Renal cortex interstitium (tissue), 11 donors: ENCODE results near the gene CEACAM4. TPM values are rescaled to one million over a fixed set of nuclear protein-coding genes. Genes with fewer than 3 reads are reported as not detected.
"Not testable (repeated sequence)": the region's sequence is repeated elsewhere in the genome, so short reads cannot be mapped to it uniquely, and the experiment has no call there.

Source experiments
- DNase-seq, 11 donors: peaks; one replicate each; pipeline ENCODE4 v3.0.0-alpha.2; 2013; ENCODE audit warnings: low read depth in 9 of 11, low spot score in 4 of 11; ENCODE audit errors: extremely low read depth in 1 of 11
- polyA plus RNA-seq, 3 donors: library from polyadenylated mRNA; unstranded; fragments of 120-200 nt; gene quantifications; one replicate each; pipeline ENCODE4 v1.2.1, GENCODE V29; 2013; ENCODE audit not compliant: insufficient read length in 3 of 3

CEACAM4 gene
- polyA plus RNA-seq, 3 donors, result 0.12 TPM; not detected in 2

DNA sequence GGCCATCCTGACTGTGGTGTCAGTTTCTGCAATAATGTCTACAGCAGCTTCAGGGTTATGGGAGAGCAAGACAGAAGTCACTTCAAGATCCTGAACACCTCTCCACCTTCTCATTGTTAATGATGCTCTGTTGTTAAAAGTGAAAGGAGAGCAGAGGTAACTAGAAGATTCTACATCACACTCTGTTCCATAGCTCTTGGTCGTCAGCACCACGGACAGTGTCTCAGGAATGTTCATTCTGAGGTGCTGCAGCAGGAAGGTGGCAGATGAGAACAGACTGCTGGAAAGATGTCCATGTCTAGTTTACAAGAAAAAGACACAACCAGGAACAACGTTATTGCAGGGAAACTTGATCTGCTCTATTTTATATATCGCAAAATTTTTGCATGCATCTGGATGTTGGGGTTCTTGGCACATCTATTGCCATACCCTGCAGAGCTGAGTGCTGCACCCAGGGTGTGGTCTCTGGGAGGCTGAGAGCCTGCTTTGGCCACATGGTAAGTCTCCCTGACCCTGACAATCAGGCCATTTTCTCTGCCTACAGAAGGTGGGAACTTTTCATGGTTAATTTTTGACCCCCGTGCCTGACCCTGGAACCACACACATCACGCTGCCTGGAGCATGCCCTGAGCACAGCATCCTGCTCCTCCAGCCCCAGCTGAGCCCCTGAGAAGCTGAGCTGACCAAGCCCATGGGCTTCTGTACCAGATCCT lies 38.2 kb downstream of the CEACAM4 start:
- DNase-seq, result peak in 6 of 11 donors; percentile 29 to 44 (median 38)

DNA sequence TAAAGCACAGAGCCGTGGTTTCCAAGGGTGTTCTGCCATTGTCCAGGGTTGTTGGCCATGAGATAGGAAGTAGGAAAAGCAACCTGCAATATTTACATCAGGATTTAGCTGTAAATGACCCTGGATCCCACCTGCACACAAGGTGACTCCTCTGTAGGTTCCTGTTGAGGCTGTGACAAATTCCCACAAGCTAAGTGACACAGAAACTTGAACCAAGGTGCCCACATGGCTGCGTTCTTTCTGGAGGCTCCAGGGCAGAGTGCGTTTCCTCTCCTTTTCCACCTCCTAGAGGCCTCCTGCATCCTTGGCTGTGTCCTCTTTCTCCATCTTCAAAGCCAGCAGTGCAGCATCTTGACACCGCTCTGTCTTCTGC lies 39.0 kb downstream of the CEACAM4 start:
- no peak for DNase-seq

DNA sequence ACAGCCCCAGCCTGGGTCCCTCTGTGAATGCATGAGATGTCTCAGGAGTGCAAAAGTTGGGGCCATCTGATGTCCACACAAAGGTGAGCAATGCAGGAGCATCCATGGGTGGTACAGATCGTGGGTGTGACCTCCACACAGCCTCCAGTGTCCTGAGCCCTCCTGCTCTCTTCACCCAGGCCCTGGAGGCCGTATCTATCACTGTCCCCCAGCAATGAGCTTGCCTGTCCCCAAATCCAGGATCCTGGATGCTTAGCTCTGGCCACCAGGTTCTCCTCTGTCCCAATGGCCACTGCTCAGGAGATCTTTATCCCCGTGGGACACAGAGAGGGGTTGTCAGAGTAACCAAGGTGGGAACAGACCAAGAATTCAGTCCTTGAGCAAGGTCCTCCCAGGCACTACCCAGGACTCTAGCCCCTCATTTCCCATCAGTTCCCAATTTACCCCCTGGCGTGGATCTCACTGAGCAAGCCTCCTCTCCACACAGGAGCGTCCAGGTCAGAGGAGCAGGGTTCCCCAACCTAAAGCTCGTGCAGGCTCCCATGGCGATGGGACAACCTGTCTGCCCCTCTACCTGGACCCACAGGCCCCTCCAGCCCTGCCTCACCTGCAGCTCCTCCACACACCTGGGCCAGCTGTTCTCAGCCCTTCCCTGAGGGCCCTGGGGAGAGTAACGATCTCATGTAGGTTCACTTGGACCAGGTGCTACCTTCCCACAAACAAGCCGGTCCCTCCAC lies 39.6 kb downstream of the CEACAM4 start:
- DNase-seq, result no peak

DNA sequence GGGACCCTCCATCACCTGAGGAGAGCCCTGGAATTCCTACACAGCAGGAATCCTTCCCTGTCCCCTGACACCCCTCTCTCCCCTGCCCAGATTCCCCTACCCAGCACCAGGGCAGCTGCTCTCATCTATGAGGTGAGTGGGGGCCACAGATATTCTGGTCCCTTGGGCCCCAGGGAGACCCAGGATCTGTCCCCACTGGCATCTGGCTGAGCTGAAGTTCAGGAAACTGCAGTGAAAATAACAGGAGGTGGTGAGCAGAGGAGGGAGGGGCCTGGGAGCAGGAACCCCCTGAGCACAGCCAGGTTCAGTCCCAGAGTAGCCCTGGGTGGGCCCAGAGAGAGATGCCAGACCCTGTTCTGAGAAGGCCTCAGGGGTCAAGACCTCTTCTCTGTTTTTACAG lies 40.8 kb downstream of the CEACAM4 start:
- DNase-seq, result no peak

DNA sequence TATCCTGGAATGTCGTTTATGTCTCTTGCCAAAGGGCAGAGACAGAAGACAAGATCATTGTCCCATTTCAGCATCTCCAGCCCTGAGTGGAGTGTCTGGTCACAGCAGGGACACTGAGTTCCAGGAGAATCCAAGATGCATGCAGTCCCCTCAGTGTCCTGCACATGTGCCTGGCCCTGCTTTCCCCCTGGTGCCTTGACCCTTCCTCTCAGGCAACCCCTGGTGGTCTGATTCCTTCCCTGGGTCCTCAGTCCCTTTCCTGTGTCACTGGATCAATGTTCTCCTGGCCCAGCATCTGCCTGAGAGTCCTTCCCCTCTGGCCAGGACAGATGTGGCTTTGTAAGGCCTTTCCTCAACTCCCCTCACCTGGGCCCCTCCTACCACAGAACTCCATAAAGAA lies 41.9 kb downstream of the CEACAM4 start:
- DNase-seq, result no peak

DNA sequence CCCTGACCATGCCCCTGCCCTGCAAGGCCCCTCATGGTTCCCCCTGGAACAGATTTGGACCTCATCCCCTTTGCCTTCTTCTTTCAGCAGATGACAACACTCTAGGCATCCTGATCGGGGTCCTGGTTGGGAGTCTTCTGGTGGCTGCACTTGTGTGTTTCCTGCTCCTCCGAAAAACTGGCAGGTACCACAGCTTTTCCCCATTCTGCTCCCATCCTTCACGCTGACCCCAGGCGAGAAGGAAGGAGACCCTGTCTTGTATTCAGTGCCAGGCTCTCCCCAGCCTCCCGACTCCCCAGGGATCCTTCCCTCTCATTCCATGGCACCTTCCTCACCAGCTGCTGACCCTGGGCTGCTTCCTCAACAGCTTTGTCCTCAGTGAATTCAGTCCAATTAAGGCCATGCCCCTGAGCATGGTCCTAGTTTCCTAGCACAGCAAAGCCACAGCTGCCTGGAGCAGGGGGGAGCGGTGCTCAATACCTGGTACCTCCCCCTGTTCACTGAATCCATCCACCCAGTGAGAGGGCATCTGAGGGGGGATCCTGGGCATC lies 42.5 kb downstream of the CEACAM4 start:
- DNase-seq, result no peak

DNA sequence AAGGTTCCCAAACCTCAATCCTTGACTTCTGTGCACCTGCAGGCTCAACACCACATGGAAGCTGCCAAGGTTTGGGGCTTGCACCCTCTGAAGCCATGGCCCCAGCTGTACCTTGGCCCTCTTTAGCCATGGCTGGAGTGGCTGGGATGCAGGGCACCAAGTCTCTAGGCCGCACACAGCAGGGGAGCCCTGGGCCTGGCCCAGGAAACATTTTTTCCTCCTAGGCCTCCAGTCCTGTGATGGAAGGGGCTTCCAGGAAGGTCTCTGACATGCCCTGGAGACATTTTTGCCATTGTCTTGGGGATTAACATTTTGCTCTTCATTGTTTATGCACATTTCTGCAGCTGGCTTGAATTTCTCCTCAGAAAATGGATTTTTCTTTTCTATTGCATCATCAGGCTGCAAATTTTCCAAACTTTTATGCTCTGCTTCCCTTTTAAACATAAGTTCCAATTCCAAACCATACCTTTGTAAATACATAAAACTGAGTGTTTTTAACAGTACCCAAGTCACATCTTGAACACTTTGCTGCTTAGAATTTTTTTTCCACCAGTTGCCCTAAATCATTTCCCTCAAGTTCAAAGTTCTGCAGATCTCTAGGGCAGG lies 44.2 kb downstream of the CEACAM4 start:
- DNase-seq, result not testable (repeated sequence)

DNA sequence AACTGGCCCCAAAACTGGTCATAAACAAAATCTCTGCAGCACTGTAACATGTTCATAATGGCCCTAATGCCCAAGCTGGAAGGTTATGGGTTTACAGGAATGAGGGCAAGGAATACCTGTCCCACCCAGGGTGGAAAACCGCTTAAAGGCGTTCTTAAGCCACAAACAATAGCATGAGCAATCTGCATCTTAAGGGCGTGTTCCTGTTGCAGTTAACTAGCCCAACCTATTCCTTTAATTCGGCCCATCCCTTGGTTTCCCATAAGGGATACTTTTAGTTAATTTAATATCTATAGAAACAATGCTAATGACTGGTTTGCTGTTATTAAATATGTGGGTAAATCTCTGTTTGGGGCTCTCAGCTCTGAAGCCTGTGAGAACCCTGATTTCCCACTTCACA lies 45.8 kb downstream of the CEACAM4 start:
- not testable (repeated sequence) for DNase-seq

DNA sequence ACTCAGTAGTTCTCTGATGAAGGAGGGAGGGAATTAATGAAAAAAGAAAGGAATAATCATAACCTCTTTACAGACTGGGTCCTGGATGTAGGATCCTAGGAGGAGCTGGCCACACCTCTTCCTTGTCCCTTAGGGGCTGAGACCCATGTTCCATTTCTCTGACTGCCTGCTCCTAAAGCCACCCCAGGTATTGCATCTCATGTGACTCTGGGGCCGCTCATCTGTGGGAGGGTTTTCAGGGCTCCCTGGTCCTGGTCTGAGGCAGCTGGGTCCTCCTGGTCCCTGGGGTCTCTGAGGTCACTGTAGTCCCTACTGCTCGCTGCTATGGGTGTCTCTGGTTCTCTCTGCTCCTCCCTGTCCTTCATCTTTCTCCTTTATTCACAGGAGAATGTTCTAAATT lies 48.0 kb downstream of the CEACAM4 start:
- DNase-seq, result no peak

DNA sequence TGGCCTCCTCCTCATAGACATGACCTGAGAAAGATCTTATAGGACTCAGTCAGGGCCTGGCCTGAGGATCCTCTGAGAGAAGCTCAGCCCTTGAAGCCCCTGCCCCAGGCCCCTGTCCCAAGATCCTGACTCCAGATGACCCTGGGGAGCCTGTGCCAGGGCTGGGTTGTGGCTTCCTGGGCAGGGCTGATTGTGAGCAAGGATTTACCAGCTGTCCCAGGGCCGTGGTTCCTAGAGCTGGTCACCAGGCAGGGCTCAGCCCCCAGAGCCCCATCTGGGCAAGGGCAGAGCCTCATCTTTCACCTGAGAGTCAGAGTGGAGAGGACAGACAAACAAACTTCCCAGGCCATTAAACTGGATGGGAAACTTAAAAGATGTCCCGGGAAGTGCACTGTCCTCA lies 49.0 kb downstream of the CEACAM4 start:
- DNase-seq, result no peak

DNA sequence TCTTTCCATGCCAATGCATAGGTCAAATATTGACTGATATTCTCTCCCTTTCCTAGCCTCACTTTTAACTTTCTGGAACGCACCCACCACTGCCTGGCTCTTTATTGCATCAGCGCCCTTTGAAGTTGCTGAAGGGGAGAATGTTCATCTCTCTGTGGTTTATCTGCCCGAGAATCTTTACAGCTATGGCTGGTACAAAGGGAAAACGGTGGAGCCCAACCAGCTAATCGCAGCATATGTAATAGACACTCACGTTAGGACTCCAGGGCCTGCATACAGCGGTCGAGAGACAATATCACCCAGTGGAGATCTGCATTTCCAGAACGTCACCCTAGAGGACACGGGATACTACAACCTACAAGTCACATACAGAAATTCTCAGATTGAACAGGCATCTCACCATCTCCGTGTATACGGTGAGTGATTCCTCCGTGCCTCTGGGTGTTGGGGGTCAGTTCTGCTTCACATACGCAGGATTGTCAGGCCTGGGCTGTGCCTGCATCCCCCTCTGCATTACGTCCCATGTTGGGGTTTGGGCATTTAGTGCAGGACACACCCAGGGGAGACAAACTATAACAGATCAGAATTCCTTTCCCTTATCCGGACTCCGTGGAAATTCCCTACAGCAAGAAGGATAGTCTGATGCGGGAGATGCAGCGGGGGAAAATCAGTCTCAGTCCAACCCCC lies 49.6 kb downstream of the CEACAM4 start:
- DNase-seq, result no peak

DNA sequence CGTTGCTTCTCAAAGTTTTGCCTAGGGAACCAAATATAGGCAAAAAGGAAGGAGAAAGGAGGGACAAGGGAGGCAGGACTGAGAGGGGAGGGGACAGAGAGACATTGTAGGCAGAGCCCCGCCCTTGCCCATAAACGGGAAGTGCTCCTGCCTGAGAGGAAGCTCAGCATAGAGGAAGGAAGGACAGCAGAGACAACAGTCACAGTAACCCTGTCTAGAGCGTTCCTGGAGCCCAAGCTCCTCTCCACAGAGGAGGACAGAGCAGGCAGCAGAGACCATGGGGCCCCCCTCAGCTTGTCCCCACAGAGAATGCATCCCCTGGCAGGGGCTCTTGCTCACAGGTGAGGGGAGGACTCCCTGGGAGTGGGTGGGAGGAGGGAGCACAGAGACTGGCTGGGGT lies 50.9 kb downstream of the CEACAM4 start, which contains the start of gene CEACAM21:
CEACAM21 (plus strand) TSS at position 169 of the 400 bp plus-strand sequence; CDS start at position 278, 109 bp downstream.
- DNase-seq, result no peak

DNA sequence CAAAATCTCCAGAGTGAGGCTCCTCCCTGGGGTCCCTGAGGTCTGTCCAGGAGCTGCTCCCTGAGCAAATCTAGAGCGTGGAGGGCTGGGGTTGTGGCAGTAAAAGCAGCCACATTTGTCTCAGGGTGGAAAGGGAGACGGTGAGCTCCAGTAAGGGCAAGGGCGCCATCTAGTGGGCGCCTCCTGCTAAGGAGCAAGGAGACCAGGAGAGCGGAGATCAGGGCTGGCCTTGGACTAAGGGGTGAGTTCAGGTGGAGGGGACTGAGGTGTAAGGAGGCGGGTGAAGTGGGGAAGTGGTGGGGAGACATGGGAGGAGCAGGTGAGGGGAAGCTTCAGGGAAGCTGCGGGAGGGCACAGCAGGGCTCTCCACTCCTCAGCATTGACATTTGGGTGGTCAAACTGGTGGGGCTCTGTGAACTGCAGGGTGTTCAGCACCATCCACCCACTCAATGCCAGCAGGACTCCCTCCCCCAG lies 56.2 kb downstream of the CEACAM4 start:
- DNase-seq, result peak in 7 of 11 donors; percentile 41 to 64 (median 56)

DNA sequence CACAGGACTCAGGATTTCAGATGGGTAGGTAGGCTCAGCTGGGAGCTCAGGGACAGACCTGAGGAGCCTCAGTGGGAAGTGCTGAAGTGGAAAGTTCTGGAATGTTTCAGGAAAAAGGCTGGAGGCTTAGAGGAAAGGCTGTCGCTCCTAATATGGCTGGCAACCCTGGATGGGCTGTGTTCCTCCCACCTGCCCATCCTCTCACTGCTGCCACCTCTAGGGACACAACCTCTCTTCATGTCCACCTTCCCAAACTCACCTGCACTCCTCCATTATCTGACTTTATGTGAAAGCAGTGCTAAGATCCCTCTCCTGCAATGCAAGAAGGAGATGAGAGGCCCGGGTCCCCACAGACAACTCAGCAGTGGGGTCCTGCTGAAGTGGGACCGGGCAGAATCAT lies 56.7 kb downstream of the CEACAM4 start:
- no peak for DNase-seq

DNA sequence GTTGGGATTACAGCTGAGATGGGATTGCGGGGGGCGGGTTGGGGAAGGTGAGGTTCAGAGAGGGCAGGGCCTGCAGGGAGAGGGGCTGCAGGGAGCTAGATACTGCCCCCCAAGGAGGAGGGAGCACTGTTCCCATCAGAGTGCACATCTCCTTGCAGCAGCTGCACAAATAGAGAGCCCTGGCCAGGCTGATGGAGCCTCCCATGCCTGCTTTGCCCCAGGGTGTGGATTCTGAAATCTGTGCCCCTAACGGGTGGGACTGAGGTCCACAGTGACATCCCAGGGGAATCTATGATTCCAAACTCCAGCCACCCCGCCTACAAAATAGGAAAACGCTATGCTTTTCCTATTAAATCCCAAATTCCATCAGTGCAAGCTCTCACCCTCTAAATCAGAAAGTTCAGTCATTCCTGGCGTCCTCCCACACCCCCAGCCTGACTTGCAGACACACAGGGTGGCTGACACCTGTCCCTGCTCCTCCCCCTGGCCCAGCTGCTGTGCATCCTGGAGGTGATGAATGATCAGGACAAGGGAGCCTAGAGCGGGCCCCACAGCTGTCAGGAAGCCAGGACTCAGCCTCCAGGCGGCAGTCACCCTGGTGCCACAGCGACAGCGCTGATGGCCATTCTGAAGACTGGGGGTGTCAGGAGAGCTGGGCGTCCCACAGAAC lies 57.3 kb downstream of the CEACAM4 start:
- no peak for DNase-seq
